ENCODE data around the gene GSX2. TPM values are rescaled to one million over a fixed set of nuclear protein-coding genes. Genes with fewer than 3 reads are reported as not detected.

Gene GSX2
- total and polyA plus RNA-seq, 10 donors = 0.47 TPM; not detected in 9

DNA sequence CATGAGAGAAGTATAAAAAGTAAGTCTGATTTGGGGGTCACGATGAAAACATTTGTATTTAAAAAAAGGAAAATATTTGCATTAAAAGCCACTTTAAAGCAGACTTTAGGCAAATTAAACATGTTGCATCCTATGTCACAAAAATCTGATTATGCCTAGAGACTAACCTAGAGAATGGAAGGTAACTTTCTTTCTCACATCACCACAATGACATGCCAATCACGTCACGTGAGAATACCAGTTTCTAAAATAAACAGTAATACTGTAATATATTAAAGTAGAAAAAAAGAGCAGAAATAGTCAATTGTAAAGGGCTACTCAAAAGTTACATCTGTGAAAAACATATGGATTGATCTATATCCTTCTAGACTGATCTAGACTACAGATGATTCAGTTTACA is 38.9 kb upstream of the GSX2 start:
- intact Hi-C loops (cut with DNase I; ENCODE audit: low total_unique reads) = no loop called here
- no peak for TF ChIP-seq POLR2AphosphoS5 (IDR thresholded peaks at IDR 0.05)
- H3K27ac ChIP-seq = no peak overlapping the region
- H3K4me3 ChIP-seq = peak overlapping the region in 4 of 8 donors; percentile 81 to 97 (median 95)
- H3K36me3 ChIP-seq = peaks cover 0 to 9% (median 0%) of the 10 kb centered on the region in 6 donors
- no peaks in the 10 kb centered on the region for H3K27me3 ChIP-seq (replicated peaks in 1 of 7)
- DNase-seq = no peak
- peaks cover 67 to 88% (median 84%) of the 10 kb centered on the region in 6 donors for H3K4me1 ChIP-seq
- WGBS, 5 donors = 59 to 77% (median 69%) methylated on average over 3 of the region's 3 CpGs
- H3K9me3 ChIP-seq = no peaks in the 10 kb centered on the region

DNA sequence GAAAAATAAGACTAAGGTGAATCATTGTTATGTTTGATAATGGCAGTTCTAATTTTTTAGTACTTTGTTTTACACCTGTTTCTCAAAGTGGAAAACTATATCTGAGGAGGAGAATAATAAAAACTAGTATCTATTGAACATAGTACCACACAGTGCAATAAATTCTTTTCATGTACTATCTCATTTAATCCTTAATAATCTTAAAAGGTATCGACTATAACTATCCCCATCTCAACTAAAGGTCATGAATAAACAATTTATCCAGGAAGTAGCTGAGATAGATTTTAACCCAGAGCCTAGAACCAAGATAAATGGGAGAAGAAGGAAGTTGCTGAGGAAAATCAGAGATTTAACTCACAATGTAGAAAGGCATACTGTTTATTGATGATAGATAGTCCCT is 38.1 kb upstream of the GSX2 start:
- Histone ChIP-seq H3K36me3 (peaks cover 0 to 9% (median 0%) of the 10 kb centered on the region in 6 donors), H3K9me3 (no peaks in the 10 kb centered on the region), H3K4me3 (peak overlapping the region in 7 of 8 donors; percentile 67 to 97 (median 94)), H3K27ac (peak overlapping the region in 5 of 8 donors; percentile 99 to 100 (median 99)), H3K27me3 (replicated peaks in 1 of 7) (no peaks in the 10 kb centered on the region), H3K4me1 (peaks cover 61 to 88% (median 80%) of the 10 kb centered on the region in 6 donors)
- WGBS, 5 donors = 73 to 88% (median 75%) methylated on average over 1 of the region's 1 CpG
- DNase-seq = no peak
- intact Hi-C loops (cut with DNase I; ENCODE audit: low total_unique reads) = no loop called here
- TF ChIP-seq, protein P1, sequence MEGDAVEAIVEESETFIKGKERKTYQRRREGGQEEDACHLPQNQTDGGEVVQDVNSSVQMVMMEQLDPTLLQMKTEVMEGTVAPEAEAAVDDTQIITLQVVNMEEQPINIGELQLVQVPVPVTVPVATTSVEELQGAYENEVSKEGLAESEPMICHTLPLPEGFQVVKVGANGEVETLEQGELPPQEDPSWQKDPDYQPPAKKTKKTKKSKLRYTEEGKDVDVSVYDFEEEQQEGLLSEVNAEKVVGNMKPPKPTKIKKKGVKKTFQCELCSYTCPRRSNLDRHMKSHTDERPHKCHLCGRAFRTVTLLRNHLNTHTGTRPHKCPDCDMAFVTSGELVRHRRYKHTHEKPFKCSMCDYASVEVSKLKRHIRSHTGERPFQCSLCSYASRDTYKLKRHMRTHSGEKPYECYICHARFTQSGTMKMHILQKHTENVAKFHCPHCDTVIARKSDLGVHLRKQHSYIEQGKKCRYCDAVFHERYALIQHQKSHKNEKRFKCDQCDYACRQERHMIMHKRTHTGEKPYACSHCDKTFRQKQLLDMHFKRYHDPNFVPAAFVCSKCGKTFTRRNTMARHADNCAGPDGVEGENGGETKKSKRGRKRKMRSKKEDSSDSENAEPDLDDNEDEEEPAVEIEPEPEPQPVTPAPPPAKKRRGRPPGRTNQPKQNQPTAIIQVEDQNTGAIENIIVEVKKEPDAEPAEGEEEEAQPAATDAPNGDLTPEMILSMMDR (IDR thresholded peaks at IDR 0.05 in 8 of 11, conservative IDR thresholded peaks at IDR 0.05 in 3 of 11) = no peak
- TF ChIP-seq POLR2A (IDR thresholded peaks at IDR 0.05) (no peak), POLR2AphosphoS5 (IDR thresholded peaks at IDR 0.05) (no peak)

DNA sequence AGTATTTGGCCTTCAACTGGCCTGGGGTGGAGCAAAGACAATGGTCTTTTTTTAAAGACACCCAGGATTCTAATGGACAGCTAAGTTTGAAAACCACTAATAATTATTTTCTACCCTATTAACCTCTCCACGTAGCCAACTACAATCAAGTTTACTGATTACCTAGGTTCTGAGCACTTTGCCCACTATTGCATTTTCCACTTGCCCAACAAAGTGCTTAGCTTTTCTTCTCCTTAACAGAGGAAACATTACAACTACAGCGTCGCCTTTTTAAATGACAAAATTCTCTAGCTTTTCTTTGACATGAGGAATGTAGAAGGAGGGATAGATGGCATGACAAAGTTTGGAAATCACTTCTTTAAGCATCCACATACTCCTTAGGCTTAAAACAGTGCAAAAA is 37.6 kb upstream of the GSX2 start:
- Histone ChIP-seq H3K27ac (peak overlapping the region; percentile 92 to 100 (median 99)), H3K36me3 (peaks cover 0 to 9% (median 0%) of the 10 kb centered on the region in 6 donors), H3K27me3 (replicated peaks in 1 of 7) (no peaks in the 10 kb centered on the region), H3K4me1 (peaks cover 61 to 85% (median 76%) of the 10 kb centered on the region in 6 donors), H3K4me3 (peak overlapping the region; percentile 67 to 97 (median 94)), H3K9me3 (no peaks in the 10 kb centered on the region)
- TF ChIP-seq, protein P1 (IDR thresholded peaks at IDR 0.05 in 8 of 11, conservative IDR thresholded peaks at IDR 0.05 in 3 of 11) = no peak
- TF ChIP-seq POLR2AphosphoS5 (IDR thresholded peaks at IDR 0.05) (no peak), POLR2A (IDR thresholded peaks at IDR 0.05) (no peak)
- intact Hi-C loops (cut with DNase I; ENCODE audit: low total_unique reads) = no loop called here
- DNase-seq = no peak
- 45 to 71% (median 61%) methylated on average over 3 of the region's 3 CpGs for WGBS, 5 donors

DNA sequence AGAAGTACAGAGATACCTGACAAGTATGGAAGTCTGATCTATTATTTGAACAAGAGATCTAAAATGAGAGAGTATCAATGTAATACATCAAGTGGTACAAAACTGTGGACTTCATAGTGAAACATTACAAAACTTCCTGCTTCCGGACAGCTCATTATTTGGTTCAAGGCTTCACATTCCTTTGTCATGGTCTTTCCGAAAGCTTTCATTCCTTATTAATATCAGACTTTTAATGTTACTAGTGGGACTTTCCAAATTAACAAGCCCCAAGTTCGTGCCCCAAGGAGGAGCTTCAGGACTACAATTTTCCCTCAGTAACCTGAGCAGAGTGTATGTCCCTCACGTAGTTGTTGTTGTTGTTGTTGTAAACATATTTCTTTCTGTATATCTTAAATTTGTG is 36.7 kb upstream of the GSX2 start:
- Histone ChIP-seq H3K27ac (peak overlapping the region; percentile 92 to 100 (median 99)), H3K9me3 (peaks cover 0 to 4% (median 0%) of the 10 kb centered on the region in 8 donors), H3K36me3 (peaks cover 0 to 9% (median 0%) of the 10 kb centered on the region in 6 donors), H3K4me1 (peaks cover 59 to 76% (median 68%) of the 10 kb centered on the region in 6 donors), H3K27me3 (replicated peaks in 1 of 7) (no peaks in the 10 kb centered on the region), H3K4me3 (peak overlapping the region; percentile 67 to 97 (median 94))
- intact Hi-C loops (cut with DNase I; ENCODE audit: low total_unique reads) = no loop called here
- no peak for TF ChIP-seq POLR2AphosphoS5 (IDR thresholded peaks at IDR 0.05)
- TF ChIP-seq, protein P1 (IDR thresholded peaks at IDR 0.05 in 8 of 11, conservative IDR thresholded peaks at IDR 0.05 in 3 of 11) = no peak
- TF ChIP-seq POLR2A (IDR thresholded peaks at IDR 0.05) = no peak
- WGBS, 5 donors = 0 to 1% (median 1%) methylated on average over 4 of the region's 4 CpGs
- DNase-seq = no peak
